Activated CD4-positive, CD25-positive, alpha-beta regulatory T cell treated with anti-CD3 and anti-CD28 coated beads, Interleukin-2, amount 50 U/mL, for 72 hours (primary cell): ENCODE results near the gene AGPAT2.

Experiments
- DNase-seq: peaks from one replicate; pipeline ENCODE4 v3.0.0; 2021

Gene AGPAT2

DNA sequence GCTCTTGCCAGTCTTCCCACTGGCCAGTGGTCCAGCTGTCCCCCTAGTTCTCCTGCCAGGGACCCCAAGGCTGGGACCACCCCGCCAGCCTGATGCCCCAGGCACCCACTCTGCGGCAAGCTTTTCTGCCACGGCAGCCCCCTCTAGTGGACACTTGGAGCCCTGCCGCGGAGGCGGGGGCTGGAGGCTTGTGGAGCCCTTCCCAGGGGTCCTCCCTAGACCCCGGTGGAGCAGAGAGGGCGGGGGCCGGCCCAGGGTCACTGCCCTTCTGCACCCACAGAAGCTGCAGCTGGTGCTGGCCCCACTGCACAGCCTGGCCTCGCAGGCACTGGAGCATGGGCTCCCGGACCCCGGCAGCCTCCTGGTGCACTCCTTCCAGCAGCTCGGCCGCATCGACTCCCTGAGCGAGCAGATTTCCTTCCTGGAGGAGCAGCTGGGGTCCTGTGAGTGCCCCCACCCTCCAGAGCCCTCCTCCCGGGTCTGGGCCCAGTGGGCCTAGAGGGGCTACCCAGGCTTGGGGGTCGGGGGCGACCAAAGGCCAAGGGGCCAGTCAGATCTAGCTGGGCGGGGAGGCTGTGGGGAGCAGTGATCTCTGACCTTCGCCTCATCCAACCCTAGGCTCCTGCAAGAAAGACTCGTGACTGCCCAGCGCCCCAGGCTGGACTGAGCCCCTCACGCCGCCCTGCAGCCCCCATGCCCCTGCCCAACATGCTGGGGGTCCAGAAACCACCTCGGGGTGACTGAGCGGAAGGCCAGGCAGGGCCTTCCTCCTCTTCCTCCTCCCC lies 15.4 kb downstream of the AGPAT2 start:
- no peak for DNase-seq

DNA sequence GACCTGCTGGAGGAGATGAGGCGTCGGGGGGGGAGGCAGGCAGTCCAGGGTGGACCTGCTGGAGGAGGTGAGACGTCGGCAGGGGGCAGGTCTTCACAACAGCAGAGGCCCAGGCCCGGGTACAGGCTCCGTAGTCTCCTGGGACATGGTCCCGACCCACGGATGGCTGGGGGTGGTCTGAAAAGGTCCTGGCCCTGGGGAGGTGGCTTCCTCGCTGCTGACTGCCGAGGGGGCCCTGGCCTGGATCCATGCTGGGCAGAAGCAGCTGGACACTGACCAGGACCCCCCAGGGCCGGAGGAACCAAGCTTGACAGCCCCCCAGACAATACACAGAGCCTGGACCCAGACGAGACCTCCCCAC lies 16.0 kb downstream of the AGPAT2 start:
- no peak for DNase-seq

DNA sequence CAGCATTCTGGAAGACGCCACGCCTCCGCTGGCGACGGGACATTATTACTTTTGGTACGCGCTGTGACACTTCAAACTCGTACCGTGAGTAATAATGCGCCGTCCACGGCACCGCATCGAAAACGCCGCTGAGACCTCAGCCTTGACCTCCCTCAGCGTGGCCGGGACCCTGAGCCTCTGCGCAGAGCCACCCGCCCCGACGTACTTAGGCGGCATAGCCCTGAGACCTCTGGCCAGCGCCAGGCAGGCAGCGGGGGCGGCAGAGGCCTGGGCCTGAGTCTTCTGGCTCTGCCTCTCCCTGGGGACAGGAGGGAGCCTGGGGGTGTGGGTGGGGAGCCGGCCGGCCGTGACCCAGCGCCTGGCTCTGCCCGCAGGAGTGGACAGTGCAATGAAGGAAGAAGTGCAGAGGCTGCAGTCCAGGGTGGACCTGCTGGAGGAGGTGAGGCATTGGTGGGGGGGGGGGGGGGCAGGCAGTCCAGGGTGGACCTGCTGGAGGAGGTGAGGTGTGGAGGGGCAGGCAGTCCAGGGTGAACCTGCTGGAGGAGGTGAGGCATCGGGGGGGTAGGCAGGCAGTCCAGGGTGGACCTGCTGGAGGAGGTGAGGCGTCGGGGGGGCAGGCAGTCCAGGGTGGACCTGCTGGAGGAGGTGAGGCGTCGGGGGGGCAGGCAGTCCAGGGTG lies 16.5 kb downstream of the AGPAT2 start:
- DNase-seq, result no peak

DNA sequence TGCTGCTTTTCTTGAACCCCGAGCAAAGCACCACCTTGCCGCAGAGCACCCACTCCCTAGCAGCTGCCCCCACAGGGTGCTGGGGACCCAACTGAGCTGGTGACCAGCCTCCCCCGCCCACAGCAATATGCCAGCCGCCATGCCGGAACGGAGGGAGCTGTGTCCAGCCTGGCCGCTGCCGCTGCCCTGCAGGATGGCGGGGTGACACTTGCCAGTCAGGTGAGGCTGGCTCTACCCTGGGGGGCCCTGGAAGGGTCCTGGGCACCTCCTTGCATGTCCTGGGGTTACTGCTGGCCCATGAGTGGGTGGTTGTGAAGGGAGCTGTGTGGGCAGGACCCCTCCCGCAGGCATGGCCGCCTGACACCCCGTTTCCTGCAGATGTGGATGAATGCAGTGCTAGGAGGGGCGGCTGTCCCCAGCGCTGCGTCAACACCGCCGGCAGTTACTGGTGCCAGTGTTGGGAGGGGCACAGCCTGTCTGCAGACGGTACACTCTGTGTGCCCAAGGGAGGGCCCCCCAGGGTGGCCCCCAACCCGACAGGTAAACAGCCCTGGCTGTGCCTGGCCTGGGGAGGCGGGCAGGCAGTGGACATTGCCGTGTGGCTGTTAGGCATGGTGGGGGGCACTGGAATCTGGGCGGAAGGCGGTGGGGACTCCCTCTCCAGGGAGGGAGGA lies 17.3 kb downstream of the AGPAT2 start:
- no peak for DNase-seq

DNA sequence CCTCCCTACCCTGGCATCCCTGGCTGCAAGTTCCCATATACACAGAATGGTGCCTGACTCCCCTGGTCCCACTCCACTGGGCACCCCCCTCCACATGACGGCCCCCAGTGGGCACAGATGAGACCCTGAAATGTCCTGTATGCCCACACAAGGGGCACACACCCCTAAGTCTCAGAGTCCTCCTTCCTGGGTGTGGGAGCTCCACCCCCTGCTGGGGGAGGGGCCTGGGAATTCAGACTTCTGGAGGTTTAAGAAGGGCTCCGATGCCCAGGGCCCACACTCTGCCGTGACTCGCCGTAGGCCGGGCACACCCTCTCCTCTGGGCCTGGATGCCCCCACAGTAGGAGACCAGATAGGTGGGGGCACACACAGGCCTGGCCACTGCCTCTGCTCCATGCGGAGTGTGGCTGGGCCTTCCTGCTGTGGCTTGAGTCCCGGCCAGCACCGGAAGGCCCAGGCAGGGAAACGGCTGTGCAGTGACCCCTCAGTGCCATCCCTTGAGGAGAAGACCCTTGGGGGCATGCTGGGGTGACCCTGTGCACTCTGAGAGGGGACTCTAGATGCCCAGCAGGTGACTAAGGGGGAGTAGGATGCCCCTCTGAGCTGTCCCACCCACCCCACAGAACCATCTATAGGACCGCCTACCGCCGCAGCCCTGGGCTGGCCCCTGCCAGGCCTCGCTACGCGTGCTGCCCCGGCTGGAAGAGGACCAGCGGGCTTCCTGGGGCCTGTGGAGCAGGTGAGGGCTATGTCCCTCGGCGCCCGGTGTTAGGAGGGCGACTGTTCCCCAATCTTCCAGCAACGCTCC lies 18.1 kb downstream of the AGPAT2 start:
- DNase-seq, result no peak

DNA sequence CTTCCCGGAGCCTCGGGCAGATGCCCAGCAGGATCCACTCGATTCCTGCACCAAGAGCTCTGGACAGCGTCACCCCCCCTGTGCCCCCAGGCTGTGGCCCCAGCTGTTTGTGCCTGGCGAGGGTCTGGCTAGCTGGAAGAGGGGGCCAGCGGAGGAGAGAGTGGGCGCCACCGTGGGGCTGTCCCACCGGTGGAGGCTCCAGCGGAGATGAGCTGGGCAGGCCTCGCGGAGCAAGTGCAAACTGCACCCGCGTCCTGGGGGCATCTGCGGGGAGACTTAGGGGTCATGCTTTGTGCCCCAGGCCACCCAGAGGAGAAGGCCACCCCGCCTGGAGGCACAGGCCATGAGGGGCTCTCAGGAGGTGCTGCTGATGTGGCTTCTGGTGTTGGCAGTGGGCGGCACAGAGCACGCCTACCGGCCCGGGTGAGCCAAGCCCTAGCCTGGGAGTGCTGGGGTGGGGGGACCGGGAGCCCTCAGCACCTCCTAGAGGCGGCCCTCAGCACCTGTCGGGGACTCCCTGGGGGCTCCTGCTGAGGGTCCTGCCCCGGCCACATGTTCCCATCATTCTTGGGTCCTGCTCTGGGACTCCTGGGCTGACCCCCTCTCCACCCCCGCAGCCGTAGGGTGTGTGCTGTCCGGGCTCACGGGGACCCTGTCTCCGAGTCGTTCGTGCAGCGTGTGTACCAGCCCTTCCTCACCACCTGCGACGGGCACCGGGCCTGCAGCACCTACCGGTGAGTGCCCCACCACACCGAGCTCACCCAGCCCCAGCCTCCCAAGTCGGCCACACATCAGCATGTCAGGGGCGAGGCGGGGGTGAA lies 19.1 kb downstream of the AGPAT2 start:
- DNase-seq, result no peak

DNA sequence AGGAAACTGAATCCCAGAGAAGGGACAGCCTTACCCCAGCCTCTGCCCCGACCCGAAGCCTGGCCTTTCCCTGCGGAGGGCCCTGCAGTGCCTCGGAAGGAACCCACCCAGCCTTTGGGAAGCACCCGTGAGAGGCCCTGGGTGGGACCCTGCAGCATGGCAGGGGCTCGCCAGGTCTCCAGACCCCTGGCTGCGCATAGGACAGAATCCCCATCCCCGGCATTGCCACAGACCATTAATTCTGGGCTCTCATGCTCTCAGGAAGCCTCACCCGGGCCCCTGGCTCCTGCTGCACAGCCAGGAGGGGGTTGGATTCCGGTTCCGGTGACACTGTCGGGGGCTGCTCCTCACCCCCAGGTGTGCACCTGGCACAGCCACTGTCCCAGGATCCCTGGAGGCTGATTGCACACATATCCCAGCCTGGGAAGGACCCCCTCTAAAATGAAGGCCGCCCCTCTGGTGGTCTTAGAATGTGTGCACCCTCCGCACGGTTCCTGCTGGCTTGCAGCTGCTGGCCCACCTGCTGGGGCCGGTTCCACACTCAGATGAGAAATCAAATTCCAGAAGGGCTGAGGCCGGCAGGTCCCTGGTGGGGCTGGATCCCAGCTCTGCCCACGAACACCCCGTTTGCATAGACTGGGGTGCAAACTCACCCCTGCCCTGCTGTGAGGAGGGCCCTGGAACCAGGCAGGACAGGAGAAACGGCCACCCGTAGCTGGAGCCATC lies 19.9 kb downstream of the AGPAT2 start:
- no peak for DNase-seq

DNA sequence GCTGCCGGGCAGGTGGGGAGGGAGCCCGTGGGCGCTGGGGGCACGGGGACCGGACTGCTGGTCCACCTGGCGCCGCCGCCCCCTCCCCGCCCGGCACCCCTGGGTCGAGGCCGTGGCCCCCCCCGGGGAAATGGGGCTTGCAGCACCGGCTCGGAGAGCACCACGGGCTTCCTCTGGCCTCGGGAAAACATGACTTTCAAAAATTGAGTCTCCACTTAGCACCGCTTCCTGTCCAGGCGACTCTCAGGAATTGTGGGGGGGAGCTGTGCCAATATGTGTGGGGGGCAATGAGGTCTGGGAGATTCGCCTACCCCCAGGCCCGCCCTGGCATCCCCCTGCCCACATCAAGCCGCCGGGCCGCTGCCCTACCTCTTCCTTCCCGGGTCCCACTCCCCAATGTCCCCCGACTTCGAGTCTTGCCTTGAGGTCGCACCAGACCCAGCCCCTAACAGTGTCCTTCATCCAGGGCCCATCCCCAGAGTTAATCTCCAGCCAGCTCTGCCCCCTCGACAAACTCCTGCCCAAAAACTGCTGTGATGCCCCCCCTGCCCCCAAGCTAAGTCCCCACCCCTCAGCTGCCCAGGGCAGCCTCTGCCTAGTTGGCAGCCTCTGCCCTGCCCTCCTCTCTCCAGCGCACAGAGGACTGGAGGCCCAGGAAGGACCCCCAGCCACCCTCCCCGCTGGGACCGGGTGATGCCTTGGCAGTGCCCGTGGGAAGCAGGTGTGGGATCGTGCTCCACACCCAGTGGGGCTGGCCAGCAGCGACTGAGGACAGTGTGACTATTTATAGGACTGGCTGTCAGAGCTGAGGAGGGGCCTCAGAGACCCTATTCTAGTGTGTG lies 20.7 kb downstream of the AGPAT2 start:
- no peak for DNase-seq

DNA sequence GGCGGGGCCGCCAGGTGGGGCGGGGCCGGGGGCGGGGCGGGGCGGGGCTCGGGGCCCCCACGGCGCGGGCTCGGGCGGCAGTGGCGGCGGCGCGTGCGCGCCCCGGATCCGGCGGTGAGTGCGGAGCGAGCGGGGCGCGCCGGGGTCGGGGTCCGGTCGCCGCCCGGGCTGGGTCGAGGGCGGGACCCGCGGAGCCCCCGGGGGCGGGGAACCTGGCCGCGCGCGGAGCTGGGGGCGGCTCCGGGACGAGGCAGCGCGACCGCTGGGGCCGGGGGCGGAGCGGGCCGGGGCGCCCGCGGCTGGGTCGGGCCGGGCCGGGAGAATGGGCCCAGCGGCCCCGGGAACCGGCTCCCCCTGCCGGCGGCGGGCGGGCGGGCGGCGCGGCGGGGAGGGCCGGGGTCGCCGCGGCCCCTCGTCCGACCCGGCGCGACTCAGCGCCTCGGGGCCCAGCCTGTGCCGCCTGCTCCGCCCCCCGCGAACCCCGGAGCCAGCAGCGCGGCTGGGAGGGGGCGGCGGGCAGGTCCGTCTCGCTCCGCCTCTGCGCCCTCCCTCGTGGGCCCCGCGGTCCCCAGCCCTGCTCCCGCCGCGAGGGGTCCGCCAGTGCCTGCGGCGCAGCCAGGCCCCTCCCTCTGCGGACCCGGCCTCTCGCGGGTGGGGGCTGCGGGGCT lies 21.4 kb downstream of the AGPAT2 start:
- DNase-seq, result no peak

DNA sequence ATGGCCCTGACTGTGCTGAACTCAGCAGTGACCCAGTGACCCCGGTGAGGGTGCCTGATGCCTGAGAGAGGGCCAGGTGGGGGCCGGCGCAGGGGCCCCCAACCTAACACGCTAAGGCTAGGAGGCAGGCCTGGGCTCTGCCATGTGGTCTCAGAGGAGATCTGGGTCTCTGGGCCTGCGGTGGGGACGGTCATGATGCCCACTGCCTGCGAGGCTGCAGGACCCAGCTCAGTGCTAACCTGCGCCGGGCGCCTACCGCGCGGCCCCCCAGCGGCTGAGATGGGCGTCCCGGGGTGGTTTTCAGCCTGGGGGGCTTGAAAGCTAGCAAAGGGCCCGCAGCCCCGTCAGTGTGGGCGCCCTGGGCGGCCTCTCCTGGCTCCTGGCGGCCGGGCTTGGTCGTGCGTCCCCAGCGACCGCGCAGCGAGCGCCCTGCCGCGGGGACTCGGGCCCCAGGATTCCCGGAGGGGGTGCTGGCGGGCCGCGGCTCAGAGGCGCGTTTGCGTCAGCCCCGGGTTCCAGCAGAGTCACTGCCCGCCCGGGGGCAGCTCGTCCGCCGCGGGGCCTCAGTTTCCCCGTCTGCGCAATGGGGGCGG lies 22.1 kb downstream of the AGPAT2 start:
- DNase-seq, result no peak

DNA sequence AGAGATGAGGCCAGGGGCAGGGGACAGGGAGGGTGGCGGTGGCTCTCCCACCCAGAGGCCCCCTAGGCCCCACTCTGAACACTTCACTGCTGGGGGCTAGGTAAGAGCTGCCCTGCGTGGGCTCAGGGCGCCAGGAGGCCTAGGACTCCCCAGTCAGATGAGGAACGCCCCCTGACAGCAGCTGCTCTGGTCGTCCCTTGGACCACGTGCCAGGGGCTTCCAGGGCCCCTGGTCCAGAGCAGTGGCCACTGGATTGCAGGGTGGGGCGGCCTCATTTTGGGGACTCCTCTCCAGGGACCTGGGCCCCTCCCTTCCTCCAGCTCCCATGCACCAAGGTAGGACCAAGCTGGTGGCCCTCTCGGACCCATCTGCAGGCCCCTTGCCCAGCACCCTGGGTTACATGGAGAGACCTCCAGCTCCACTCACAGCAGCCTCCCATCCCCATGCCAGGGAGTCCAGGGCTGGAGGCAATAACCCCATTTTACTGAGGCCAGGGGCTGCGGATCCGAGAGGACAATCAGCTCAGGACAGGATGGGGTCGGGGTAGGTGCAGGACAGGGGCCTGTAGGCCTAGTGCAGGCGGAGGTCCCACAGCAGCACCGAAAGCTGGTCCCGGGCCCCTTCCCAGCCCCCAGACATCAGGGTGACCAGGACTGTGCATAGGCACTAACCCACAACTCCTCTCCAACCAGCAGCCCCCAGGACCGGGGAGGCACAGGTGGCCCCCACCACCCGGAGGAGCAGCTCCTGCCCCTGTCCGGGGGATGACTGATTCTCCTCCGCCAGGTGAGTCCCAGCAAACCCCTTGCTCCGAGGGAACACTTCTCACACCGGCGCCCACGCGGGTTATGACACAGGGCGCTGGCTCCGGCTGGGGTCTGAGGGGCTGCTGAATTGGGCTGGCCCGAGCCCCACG lies 23.0 kb downstream of the AGPAT2 start:
- no peak for DNase-seq

DNA sequence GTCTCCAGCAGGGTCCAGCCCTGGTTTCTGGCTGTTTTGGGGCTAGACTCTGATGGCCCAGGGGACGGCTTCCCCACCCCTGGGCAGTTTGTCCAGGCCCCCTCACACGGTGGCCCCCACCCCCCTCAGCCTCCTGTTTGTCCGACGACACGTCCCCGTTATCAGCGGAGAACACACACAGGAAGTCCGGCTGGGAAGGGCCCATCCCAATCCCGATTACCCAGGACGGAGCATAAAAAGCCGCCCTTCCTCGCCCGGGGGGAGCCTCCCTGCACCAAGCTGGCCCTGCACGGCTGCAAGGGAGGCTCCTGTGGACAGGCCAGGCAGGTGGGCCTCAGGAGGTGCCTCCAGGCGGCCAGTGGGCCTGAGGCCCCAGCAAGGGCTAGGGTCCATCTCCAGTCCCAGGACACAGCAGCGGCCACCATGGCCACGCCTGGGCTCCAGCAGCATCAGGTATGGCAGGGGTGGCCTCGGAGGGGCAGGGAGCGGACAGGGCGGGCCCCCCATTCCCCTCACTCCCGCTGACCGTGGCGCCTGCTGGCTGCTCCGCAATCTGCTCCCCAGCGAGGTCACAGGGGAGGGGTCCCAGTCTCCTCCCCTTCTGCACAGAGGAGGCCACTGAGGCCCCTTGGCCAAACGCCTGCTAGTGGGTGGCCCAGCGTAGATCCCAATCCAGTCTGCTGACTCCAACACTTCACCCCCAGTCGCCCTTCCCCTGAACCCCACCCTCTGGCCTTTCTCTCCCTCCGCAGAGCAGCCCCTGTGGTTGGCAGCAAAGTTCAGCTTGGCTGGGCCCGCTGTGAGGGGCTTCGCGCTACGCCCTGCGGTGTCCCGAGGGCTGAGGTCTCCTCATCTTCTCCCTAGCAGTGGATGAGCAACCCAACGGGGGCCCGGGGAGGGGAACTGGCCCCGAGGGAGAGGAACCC lies 24.3 kb downstream of the AGPAT2 start, which contains the start of gene EGFL7:
TSS of gene EGFL7 (plus strand) at position 261 of the 926 bp plus-strand sequence. CDS start 5,367 bp downstream, outside the sequence.
- DNase-seq, result no peak

DNA sequence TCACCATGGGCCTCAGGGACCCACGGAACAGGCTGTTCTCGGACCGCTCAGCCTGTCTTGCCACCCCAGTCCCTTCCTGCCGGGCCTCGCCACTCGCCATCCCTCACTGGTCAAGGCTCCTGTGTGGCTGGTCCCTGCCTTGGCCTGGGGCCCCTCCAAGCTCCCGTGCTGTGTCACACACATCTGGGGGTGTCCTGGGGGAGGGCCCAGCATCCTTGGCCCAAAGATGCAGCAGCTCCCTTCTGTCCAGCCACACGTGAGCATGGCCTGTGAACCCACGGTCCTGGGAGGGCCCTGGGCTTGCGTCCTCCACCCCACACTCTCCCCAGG lies 25.0 kb downstream of the AGPAT2 start:
- no peak for DNase-seq

DNA sequence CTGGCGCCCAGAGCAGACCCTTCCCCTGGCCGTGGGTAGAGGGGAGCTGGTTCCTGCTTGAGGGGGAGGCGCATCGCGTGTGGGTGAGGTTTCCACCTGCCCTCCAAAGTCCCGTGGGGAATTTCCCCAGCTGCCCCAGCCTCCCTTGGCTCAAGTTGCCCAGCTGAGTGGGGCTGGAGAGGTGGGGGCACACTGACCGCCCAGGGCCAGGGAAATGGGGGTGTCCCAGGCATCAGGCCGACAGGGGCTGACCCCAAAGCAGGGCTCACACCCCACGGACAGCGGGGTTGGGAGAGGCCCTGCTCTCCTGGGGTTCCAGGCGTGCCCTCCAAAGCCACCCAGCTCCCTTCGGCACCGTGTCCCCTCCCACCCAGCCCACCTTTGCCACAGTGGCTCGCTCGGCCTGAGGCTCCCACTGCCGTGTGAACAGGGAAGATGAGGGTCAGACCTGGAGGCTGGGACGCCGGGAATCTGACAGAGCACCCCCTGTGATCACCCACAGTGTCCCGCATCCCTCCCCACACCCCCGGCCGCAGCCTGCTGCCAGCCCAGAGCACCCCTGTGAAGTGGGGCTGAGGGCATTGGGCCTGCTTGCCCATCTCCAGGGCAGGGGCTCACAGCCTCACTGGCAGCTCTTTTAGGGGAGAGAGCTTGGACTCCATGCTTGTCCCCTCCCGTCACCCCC lies 25.5 kb downstream of the AGPAT2 start:
- DNase-seq, result no peak

DNA sequence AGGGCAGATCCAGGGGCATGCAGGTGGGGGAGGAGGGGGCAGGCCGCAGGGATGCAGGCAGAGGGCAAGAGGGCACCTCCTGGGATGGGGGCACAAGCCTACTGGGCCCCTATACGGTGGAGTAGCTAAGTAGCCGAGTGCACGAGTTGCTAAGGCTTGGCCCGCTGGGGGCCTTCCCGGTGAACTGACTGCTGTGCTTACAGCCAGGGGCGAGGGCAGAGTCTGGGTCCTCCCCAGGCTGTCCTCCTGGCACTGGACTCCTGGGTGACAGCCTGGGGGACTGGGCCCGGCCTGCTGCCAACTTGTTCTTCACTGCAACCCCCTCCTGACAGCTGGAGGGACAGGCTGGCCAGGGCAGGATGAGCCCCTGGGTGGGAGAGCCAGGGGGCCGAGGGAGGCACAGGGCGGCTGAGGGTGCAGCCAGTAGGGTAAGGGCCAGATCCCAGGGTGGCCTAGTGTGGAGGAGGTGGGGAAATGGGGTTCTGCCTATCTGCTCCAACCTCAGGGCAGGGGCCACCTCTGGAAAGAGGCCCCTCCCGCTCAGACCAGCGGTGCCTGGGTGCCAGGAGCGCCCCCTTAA lies 26.2 kb downstream of the AGPAT2 start:
- no peak for DNase-seq
